ENCODE data around the gene MELTF.

GRCh38 chr3:197010556-197011351 is 18.9 kb downstream of the MELTF start:
- no peak for TF ChIP-seq CTCF (IDR thresholded peaks at IDR 0.05)
- no peak for TF ChIP-seq POLR2A (IDR thresholded peaks at IDR 0.05)

All from Peyer's patch (tissue), 4 donors.